H1 (cell line): ENCODE measurements around the gene ZNF391. TPM values are rescaled to one million over a fixed set of nuclear protein-coding genes. Genes with fewer than 3 reads are reported as not detected.

Source experiments
- CTCF ChIA-PET: fragments of 300-600 bp; sonication (Branson Sonifier 250); formaldehyde crosslinking; loops from one replicate; lab custom pipeline; 2021; ENCODE audit not compliant: partially characterized antibody; lab: Charles Lee
- POLR2A ChIA-PET: fragments of 300-600 bp; sonication (Branson Sonifier 250); formaldehyde crosslinking; loops from one replicate; lab custom pipeline; 2021; ENCODE audit warnings: inconsistent platforms; ENCODE audit not compliant: partially characterized antibody; lab: Charles Lee
- DNase-seq, 2 experiments: peaks; one replicate each; pipeline versions ENCODE4 v3.0.0 to v3.0.0-alpha.2; 2010 to 2022; ENCODE audit warnings: low spot score in 2 of 2, low read depth in 1 of 2, mixed read lengths in 1 of 2
- FAIRE-seq: peaks from 2 replicates; lab custom pipeline; 2011; peaks lifted over from hg19 to GRCh38; lab: Jason Lieb, UNC
- H2AFZ ChIP-seq: 2 replicates; pipeline ENCODE4 v1.8.1; 2012; ENCODE audit warnings: low read length, inconsistent platforms
- H2AK5ac ChIP-seq: 2 replicates; pipeline ENCODE4 v1.6.1; 2013; ENCODE audit warnings: low read depth, low read length
- H2BK120ac ChIP-seq: replicated peaks from 2 replicates; pipeline ENCODE3; 2013; ENCODE audit warnings: low read depth, low read length, inconsistent platforms
- H2BK12ac ChIP-seq: 2 replicates; pipeline ENCODE4 v1.6.1; 2013; ENCODE audit warnings: low read depth, low read length
- H2BK15ac ChIP-seq: 2 replicates; pipeline ENCODE4 v1.6.1; 2013; ENCODE audit warnings: low read length
- H2BK20ac ChIP-seq: 2 replicates; pipeline ENCODE4 v1.6.1; 2013; ENCODE audit warnings: low read length
- H2BK5ac ChIP-seq: 2 replicates; pipeline ENCODE4 v1.6.1; 2013; ENCODE audit warnings: low read depth, low read length
- H3K14ac ChIP-seq: 2 replicates; pipeline ENCODE4 v1.6.1; 2013; ENCODE audit warnings: inconsistent platforms; ENCODE audit not compliant: insufficient read length
- H3K18ac ChIP-seq: 2 replicates; pipeline ENCODE4 v1.6.1; 2013; ENCODE audit warnings: low read length; ENCODE audit errors: extremely low read depth
- H3K23ac ChIP-seq: 2 replicates; pipeline ENCODE4 v1.6.1; 2013; ENCODE audit warnings: inconsistent platforms; ENCODE audit not compliant: insufficient read length
- H3K23me2 ChIP-seq: 2 replicates; pipeline ENCODE4 v1.6.1; 2013; ENCODE audit warnings: low read depth, low read length
- H3K27ac ChIP-seq: 2 replicates; pipeline ENCODE4 v1.6.1; 2011; ENCODE audit warnings: low read depth, low read length, inconsistent platforms
- H3K27me3 ChIP-seq, 4 experiments: replicated peaks in 1 of 4; 1 replicate in 1 of 4; 2 replicates in 3 of 4; pipeline versions ENCODE4 v1.6.1 to v1.8.1; 2011 to 2013; ENCODE audit warnings: low read length in 3 of 4, mild to moderate bottlenecking in 3 of 4, inconsistent platforms in 2 of 4, mixed read lengths in 2 of 4, moderate library complexity in 1 of 4; ENCODE audit not compliant: control insufficient read depth in 3 of 4, insufficient read depth in 3 of 4; ENCODE audit errors: extremely low read depth in 1 of 4
- H3K36me3 ChIP-seq, 4 experiments: 2 replicates each; pipeline versions ENCODE4 v1.6.1 to v1.8.1; 2011 to 2013; ENCODE audit warnings: mild to moderate bottlenecking in 4 of 4, low read length in 3 of 4, moderate library complexity in 2 of 4, control low read depth in 1 of 4, inconsistent platforms in 1 of 4; ENCODE audit not compliant: insufficient read depth in 4 of 4, control insufficient read depth in 2 of 4
- H3K4ac ChIP-seq: replicated peaks from 2 replicates; pipeline ENCODE3; 2013; ENCODE audit warnings: low read length, low read depth, mixed read lengths, inconsistent platforms; ENCODE audit not compliant: insufficient read length
- H3K4me1 ChIP-seq, 4 experiments: replicated peaks in 1 of 4; 1 replicate in 1 of 4; 2 replicates in 3 of 4; pipeline versions ENCODE4 v1.6.1 to v1.8.1; 2011 to 2013; ENCODE audit warnings: low read length in 3 of 4, inconsistent platforms in 2 of 4, mixed read lengths in 1 of 4; ENCODE audit not compliant: insufficient read depth in 4 of 4, control insufficient read depth in 3 of 4
- H3K4me2 ChIP-seq, 2 experiments: 2 replicates each; pipeline versions ENCODE4 v1.6.1 to v1.8.1; 2011 to 2013; ENCODE audit warnings: low read depth in 2 of 2, low read length in 2 of 2, control low read depth in 1 of 2, inconsistent platforms in 1 of 2, mild to moderate bottlenecking in 1 of 2; ENCODE audit not compliant: insufficient read depth in 1 of 2
- H3K4me3 ChIP-seq, 4 experiments: fragments of 200-600, 300-600 bp in 1 of 4; sonication (generic), shearing (Covaris generic), sonication (Bioruptor Twin) in 1 of 4; 2 replicates each; pipeline versions ENCODE4 v1.5.1 to v1.8.1; 2011 to 2016; ENCODE audit warnings: low read length in 4 of 4, low read depth in 3 of 4, control low read depth in 2 of 4, inconsistent platforms in 2 of 4, mild to moderate bottlenecking in 2 of 4, mixed read lengths in 1 of 4, moderate library complexity in 1 of 4; ENCODE audit not compliant: insufficient read depth in 2 of 4; ENCODE audit errors: extremely low read depth in 1 of 4
- H3K56ac ChIP-seq: replicated peaks from 2 replicates; pipeline ENCODE3; 2013; ENCODE audit warnings: low read depth, mild to moderate bottlenecking, mixed read lengths, low read length, inconsistent platforms; ENCODE audit not compliant: insufficient read length
- H3K79me1 ChIP-seq: 2 replicates; pipeline ENCODE4 v1.6.1; 2013; ENCODE audit warnings: low read depth, low read length, control low read depth
- H3K79me2 ChIP-seq, 2 experiments: 2 replicates each; pipeline versions ENCODE4 v1.6.1 to v1.8.1; 2012 to 2013; ENCODE audit warnings: low read length in 2 of 2, mild to moderate bottlenecking in 2 of 2, inconsistent platforms in 1 of 2; ENCODE audit not compliant: insufficient read depth in 2 of 2, control insufficient read depth in 1 of 2
- H3K9ac ChIP-seq, 4 experiments: replicated peaks in 1 of 4; 1 replicate in 1 of 4; 2 replicates in 3 of 4; pipeline versions ENCODE4 v1.6.1 to v1.8.1; 2011 to 2013; ENCODE audit warnings: low read depth in 3 of 4, low read length in 3 of 4, control low read depth in 2 of 4, mild to moderate bottlenecking in 2 of 4, moderate library complexity in 2 of 4, inconsistent platforms in 1 of 4; ENCODE audit errors: extremely low read depth in 1 of 4
- H3K9me3 ChIP-seq, 2 experiments: 2 replicates each; pipeline versions ENCODE4 v1.6.1 to v1.8.1; 2012 to 2013; ENCODE audit warnings: mild to moderate bottlenecking in 2 of 2, moderate library complexity in 2 of 2, control low read depth in 1 of 2, inconsistent platforms in 1 of 2, low read depth in 1 of 2, low read length in 1 of 2, mixed read lengths in 1 of 2; ENCODE audit not compliant: insufficient read depth in 2 of 2
- H4K20me1 ChIP-seq, 2 experiments: replicated peaks in 1 of 2; 2 replicates each; pipeline versions ENCODE3 to v1.8.1; 2011 to 2013; ENCODE audit warnings: inconsistent platforms in 2 of 2, low read length in 2 of 2, mild to moderate bottlenecking in 1 of 2; ENCODE audit not compliant: insufficient read depth in 2 of 2, control insufficient read depth in 1 of 2
- H4K5ac ChIP-seq: 2 replicates; pipeline ENCODE4 v1.6.1; 2013; ENCODE audit warnings: low read length, low read depth, mixed read lengths, inconsistent platforms; ENCODE audit not compliant: insufficient read length
- H4K8ac ChIP-seq: 2 replicates; pipeline ENCODE4 v1.8.0; 2013; ENCODE audit warnings: mild to moderate bottlenecking, moderate library complexity, low read length, inconsistent platforms; ENCODE audit not compliant: insufficient read depth; ENCODE audit errors: extremely low read depth
- H4K91ac ChIP-seq: replicated peaks from 2 replicates; pipeline ENCODE3; 2013; ENCODE audit warnings: low read length, mixed read lengths, inconsistent platforms; ENCODE audit not compliant: insufficient read length
- CHD1 ChIP-seq: IDR thresholded peaks from 2 replicates; pipeline ENCODE4 v1.6.1; 2012; ENCODE audit warnings: low read depth, low read length, improper control_type of control experiment
- GTF2F1 ChIP-seq: IDR thresholded peaks from 2 replicates; pipeline ENCODE4 v1.6.1; 2012; ENCODE audit warnings: low read depth, low read length, improper control_type of control experiment, borderline replicate concordance
- HDAC2 ChIP-seq, 2 experiments: fragments of 300-600 bp in 1 of 2; sonication (generic) in 1 of 2; IDR thresholded peaks; 2 replicates each; pipeline ENCODE4 v1.6.1; 2011 to 2012; ENCODE audit warnings: low read depth in 2 of 2, low read length in 2 of 2, mild to moderate bottlenecking in 2 of 2, moderate library complexity in 2 of 2, borderline replicate concordance in 1 of 2, inconsistent platforms in 1 of 2
- POU5F1 ChIP-seq: IDR thresholded peaks from 2 replicates; pipeline ENCODE4 v1.6.1; 2011; ENCODE audit warnings: low read depth, mild to moderate bottlenecking, low read length, moderate library complexity
- WGBS, 2 experiments: shearing (Covaris generic) in 1 of 2; methylation state at CpG; one replicate each; pipeline versions ENCODE4 v1.1.6 to v1.1.7; 2013 to 2015; ENCODE audit warnings: low lambda C conversion rate in 2 of 2, mixed read lengths in 2 of 2, inconsistent platforms in 1 of 2, low coverage in 1 of 2, missing lambda C conversion rate in 1 of 2; ENCODE audit not compliant: insufficient replicate concordance in 2 of 2, insufficient coverage in 1 of 2, insufficient read length in 1 of 2; ENCODE audit errors: extremely low coverage in 1 of 2, missing lambda C conversion rate in 1 of 2; 5-methylcytosine and 5-hydroxymethylcytosine counted together
- polyA plus RNA-seq, 7 experiments: library from polyadenylated mRNA; depleted of rRNA in 3 of 7; stranded (reverse) in 5 of 7; unstranded in 2 of 7; fragments of >200 nt in 5 of 7; fragments of 200-250 nt in 2 of 7; gene quantifications; 1 replicate in 5 of 7; 2 replicates in 1 of 7; 4 replicates in 1 of 7; pipeline versions ENCODE4 v1.2.1 to v1.2.3, GENCODE V29; 2011 to 2013; ENCODE audit warnings: missing spikeins in 2 of 7, mixed read lengths in 2 of 7
- total RNA-seq: library from RNA; stranded (reverse); fragmentation: NEBNext Ultra II Directional; extraction: Animal tissue kit (Norgen Biotek cat#: 25700); gene quantifications from 2 replicates; pipeline ENCODE4 v1.2.1, GENCODE V29; 2021

The ZNF391 gene
- total and polyA plus RNA-seq, 2 of the 8 experiments (the other 6 are each of a cell fraction or from before 2014, with no cell fraction given), result 4.8 to 13.0 TPM

GRCh38 chr6:27426045-27426620 lies 37.6 kb downstream of the ZNF391 start:
- FAIRE-seq, result no peak
- Histone ChIP-seq H4K8ac (no peak overlapping the region), H4K20me1 (no peaks in the 10 kb centered on the region)

More at GRCh38 chr6:27426045-27426620, 37.6 kb downstream of the ZNF391 start:
- Histone ChIP-seq H2BK20ac (no peak overlapping the region), H3K79me1 (no peaks in the 10 kb centered on the region), H4K91ac (no peak overlapping the region), H3K79me2 (no peaks in the 10 kb centered on the region), H3K9ac (no peak overlapping the region), H3K23ac (no peak overlapping the region), H2BK5ac (no peak overlapping the region), H2BK120ac (no peak overlapping the region), H3K23me2 (no peaks in the 10 kb centered on the region; the same call in 1 of the 2 replicates), H3K4ac (no peak overlapping the region), H3K14ac (no peak overlapping the region), H3K4me2 (no peak overlapping the region), H3K27ac (no peak overlapping the region), H3K4me1 (peaks cover 0 to 2% (median 0%) of the 10 kb centered on the region in 4 experiments; a peak in 1 of 7 replicates), H3K18ac (no peak overlapping the region), H2BK12ac (no peak overlapping the region), H2BK15ac (no peak overlapping the region), H3K36me3 (no peaks in the 10 kb centered on the region; a peak in 1 of 8 replicates), H3K4me3 (no peak overlapping the region), H2AK5ac (no peak overlapping the region), H4K5ac (no peak overlapping the region), H3K56ac (no peak overlapping the region), H3K9me3 (peaks cover 0 to 8% of the 10 kb centered on the region in 2 experiments; a peak in 2 of 4 replicates), H3K27me3 (no peaks in the 10 kb centered on the region), H2AFZ (no peak overlapping the region)
- WGBS, 2 experiments, result 88% methylated on average over 4 of the region's 4 CpGs; no CpG with 5 or more reads in 1 of the 2 experiments
- ChIA-PET CTCF (interaction anchor here (1.3 kb wide), 1 partner anchor 11 kb away, joined by 3 read pairs; no protein-coding TSS in a partner anchor), POLR2A (no interaction called here)
- TF ChIP-seq POU5F1 (no peak), GTF2F1 (no peak), HDAC2 (IDR thresholded peaks at IDR 0.05; ENCODE audit: borderline replicate concordance in 1 of 2, low read depth in 2 of 2, low read length in 2 of 2) (no peak), CHD1 (no peak)
- DNase-seq, result no peak
